ENCODE measurements around the gene HSF4.
A peak's percentile ranks its signal among the peaks of the same experiment; 100 is the strongest.

Gene HSF4

GRCh38 chr16:67184995-67185650 is 20.6 kb downstream of the HSF4 start:
- peak; percentile 81 to 87 for DNase-seq (ENCODE audit: low read depth in 2 of 2)

GRCh38 chr16:67185651-67186134 is 21.1 kb downstream of the HSF4 start:
- DNase-seq (ENCODE audit: low read depth in 2 of 2), result no peak

DNA sequence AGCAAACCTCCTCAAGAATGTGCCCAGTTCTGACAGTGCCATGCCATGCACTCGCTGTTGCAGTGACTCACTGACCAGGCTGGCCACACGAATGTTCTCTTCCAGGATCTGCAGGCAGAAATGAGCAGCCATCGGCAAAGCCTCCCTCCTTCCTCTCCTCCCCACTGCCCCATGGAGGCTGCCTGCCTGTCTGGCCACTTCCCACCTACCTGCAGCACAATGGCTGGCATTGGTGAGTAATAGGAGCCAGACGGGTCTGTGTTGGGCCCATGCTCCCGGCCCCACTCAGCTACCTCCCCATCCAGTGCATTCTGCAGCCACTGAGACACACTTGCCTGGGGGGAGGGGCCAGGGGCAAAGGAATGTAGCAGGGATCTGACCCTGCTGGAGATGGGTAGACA is 22.0 kb downstream of the HSF4 start:
- DNase-seq (ENCODE audit: low read depth in 2 of 2), result no peak

GRCh38 chr16:67187175-67187890 is 22.8 kb downstream of the HSF4 start:
- no peak for DNase-seq (ENCODE audit: low read depth in 2 of 2)

- DNase-seq (ENCODE audit: low read depth in 2 of 2), result no peak
Measured at GRCh38 chr16:67188323-67188722, 23.8 kb downstream of the HSF4 start.

DNA sequence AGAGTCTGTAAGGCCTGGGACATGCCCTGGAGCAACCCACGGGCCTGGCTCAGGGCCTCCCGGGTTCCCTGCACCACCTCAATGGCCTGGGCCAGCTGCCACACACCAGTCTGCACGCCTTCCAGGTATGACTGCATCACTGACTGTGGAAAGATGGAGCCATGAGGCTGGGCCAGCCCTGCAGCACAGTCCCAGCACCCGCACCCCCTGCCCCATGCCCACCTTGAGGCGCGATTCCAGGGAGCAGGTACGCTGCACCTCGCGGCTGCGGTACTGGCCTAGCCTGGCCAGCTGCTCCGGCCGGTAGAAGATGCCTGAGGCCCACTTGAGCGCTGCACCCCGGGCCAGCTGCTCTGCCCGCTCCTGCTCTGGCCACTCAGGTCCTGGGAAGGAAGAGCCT is 24.3 kb downstream of the HSF4 start:
- DNase-seq (ENCODE audit: low read depth in 2 of 2), result no peak

DNA sequence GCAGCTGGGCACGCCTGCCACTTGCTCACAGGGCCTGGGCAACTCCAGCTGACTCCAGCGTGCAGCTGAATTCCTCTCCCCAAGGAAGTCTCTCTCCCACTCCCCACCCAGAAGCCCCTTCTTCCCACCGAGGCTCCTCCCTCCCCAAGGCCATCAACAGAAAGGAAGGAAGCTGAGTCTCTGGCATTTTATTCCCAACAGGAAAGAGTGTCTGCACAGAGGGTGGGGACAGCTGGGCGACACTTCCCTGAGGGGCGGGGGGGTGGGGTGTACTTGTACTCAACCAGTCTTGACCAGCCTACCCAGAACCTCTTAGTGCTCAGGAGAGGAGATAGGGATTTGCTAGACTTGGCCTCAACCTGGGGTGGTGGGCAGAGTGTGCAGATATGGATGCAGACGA is 25.5 kb downstream of the HSF4 start, which contains the start of gene EXOC3L1:
Gene EXOC3L1, minus strand, starts transcription at position 96 of the 400 bp plus-strand sequence. CDS start 460 bp downstream, outside the sequence.
- DNase-seq (ENCODE audit: low read depth in 2 of 2), result no peak

DNA sequence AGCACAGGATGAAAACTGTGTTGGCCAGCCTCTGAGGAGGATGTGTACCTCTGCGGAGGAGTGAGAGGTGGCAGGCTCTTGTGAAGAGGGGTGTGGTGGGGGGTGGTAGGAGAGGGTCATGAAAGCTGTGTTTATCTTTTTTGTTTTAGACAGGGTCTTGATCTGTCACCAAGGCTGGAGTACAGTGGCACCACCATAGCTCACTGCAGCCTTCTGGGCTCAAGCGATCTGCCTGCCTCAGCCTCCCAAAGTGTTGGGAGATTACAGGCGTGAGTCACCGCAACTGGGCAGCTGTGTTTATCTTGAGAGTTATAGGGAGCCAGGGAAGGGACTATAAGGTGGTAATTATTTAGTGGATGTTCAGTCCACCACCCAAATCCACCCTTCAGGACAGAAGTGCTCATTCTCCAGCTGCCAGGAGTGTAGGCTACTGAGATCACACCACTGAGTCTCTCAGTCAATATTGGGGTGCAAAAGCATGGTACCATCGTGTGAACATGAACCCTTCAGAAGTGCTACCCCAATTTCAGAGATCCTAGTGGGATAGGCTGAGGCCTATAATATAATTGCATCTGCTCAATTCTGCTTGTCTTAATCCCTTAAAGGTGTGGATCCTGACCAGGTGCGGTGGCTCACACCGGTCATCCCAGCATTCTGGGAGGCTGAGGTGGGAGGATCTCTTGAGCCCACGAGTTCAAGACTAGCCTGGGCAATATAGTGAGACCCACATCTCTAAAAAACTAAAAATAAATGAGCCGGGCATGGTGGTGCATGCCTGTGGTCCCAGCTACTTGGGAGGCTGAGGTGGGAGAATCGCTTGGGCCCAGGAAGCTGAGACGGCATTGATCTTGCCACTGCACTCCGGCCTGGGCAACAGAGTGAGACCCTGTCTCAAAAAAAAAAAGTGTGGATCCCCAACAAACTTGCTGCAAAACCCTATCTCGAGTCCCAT is 26.2 kb downstream of the HSF4 start:
- DNase-seq (ENCODE audit: low read depth in 2 of 2), result no peak

DNA sequence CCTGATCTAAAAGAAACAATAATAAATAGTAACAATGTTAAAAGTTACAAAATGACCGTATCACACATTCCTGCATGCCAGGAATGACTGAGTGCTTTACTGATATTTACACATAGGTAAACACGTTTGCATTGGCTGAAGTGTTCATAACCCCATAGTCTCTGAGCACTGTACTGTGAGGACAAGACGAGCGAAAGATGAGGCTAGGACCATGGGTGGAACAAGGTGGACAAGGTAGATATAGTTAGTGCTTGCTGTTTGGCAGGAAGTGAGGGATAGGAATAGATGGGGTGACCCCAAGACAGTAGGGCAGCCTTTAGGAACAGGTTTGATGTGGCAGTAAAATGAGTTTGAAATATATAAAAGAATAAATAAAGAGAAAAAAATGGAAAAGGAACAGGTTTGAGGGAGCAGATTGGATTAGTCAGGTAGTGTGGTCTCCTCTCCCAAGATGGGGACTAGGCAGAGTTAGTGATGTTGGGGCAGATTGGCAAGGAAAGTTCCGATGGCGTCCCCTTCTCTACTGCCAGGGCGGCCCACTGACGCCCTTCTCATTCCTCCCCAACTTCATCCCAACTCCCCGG is 27.0 kb downstream of the HSF4 start:
- DNase-seq (ENCODE audit: low read depth in 2 of 2), result no peak

- DNase-seq (ENCODE audit: low read depth in 2 of 2), result peak; percentile 78 to 82
Measured at GRCh38 chr16:67191995-67192681, 27.6 kb downstream of the HSF4 start, which contains the start of gene E2F4. Gene E2F4 (plus strand): TSS chr16:67192155. CDS start chr16:67192228, 73 bp downstream.

GRCh38 chr16:67192781-67193361 is 28.3 kb downstream of the HSF4 start:
- DNase-seq (ENCODE audit: low read depth in 2 of 2), result no peak

- no peak for DNase-seq (ENCODE audit: low read depth in 2 of 2)
Measured at GRCh38 chr16:67193536-67193935, 29.0 kb downstream of the HSF4 start.

DNA sequence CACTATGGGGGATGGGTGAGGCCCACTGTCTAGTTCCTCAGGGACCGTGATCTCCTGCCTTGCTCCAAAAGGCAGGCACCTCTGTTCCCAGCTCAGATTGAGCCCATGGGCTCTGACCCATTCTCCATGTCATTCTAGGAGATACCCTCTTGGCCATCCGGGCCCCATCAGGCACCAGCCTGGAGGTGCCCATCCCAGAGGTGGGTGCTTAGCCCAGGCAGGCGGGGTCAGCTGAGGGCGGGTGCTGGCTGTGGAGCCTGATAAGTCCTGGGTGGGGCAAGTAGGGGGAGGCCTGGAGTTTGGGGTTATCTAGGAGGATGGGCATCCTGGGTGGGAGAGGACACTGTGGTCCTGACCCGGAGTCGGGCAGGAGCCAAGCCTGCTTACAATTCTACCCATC is 29.7 kb downstream of the HSF4 start:
- DNase-seq (ENCODE audit: low read depth in 2 of 2), result no peak

GRCh38 chr16:67195676-67196075 is 31.1 kb downstream of the HSF4 start:
- no peak for DNase-seq (ENCODE audit: low read depth in 2 of 2)

DNA sequence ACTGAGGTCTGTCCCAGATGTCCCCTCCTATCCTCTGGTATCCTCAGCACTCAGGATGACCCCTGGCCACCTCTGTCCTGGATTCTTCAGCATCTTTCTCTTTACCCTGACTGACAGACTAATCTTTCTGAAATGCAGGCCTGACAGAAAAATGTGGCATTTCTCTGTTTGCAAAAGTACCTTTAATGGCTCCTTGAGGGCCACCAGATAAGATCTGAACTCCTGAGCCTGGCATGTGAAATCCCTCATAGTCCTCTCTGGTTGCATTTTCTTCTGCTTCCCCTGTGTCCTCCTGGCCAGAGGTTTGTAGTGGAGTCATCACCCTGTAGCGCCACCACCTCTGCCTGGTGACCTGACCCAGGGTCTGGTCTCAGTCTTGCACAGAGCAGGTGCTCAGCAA is 32.3 kb downstream of the HSF4 start:
- no peak for DNase-seq (ENCODE audit: low read depth in 2 of 2)

DNA sequence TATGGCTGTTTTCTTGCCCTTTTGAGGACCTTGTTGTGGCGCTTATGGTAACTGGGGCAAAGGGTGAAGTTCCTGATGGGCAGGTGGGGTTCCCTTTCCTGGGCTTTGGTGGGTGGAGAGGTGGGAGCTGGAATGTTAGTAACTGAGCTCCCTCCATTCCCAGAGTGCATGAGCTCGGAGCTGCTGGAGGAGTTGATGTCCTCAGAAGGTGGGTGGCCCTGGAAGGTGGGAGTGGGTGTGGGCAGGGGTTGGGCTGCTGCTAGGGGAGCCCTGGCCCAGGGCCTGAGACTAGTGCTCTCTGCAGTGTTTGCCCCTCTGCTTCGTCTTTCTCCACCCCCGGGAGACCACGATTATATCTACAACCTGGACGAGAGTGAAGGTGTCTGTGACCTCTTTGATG is 33.2 kb downstream of the HSF4 start:
- DNase-seq (ENCODE audit: low read depth in 2 of 2), result no peak

GRCh38 chr16:67198238-67198734 is 33.7 kb downstream of the HSF4 start:
- DNase-seq (ENCODE audit: low read depth in 2 of 2), result no peak

- DNase-seq (ENCODE audit: low read depth in 2 of 2), result no peak
Measured at GRCh38 chr16:67199011-67199807, 34.7 kb downstream of the HSF4 start, which contains the start of gene ELMO3. Gene ELMO3 (plus strand): TSS chr16:67199131. CDS start chr16:67199327, 196 bp downstream.

GRCh38 chr16:67199808-67200198 is 35.3 kb downstream of the HSF4 start:
- DNase-seq (ENCODE audit: low read depth in 2 of 2), result no peak

Measured in activated CD4-positive, alpha-beta T cell treated with anti-CD3 and anti-CD28 coated beads for 24 hours (primary cell).